K562 (cell line): ENCODE results near the gene FREM3. TPM values are rescaled to one million over a fixed set of nuclear protein-coding genes. Genes with fewer than 3 reads are reported as not detected.

Experiments
- ATAC-seq: fragments of 200-7000 bp; cut with Tn5 transposase; 3 replicates; pipeline ENCODE4 v1.9.1; 2020; ENCODE audit warnings: moderate library complexity
- BruUV-seq: library from RNA; stranded (reverse); fragments of 400-500 nt; replicated peaks from 2 replicates; lab custom pipeline; 2021; lab: Mats Ljungman, UMichigan
- CTCF ChIA-PET: fragments of 300-600 bp; formaldehyde crosslinking; extraction: SDS; loops from one replicate; lab custom pipeline; 2021; ENCODE audit warnings: low intra/inter-chr PET ratio; lab: Yijun Ruan, JAX
- POLR2A ChIA-PET: fragments of 300-600, 350-650 bp; sonication (Branson Sonifier 250); formaldehyde crosslinking; extraction: SDS; loops from one replicate; lab custom pipeline; 2021; ENCODE audit warnings: antibody characterized with exemption, inconsistent platforms; lab: Yijun Ruan, JAX
- DNase-seq, 4 experiments: peaks; one replicate each; pipeline versions ENCODE4 v3.0.0 to v3.0.0-alpha.2; 2011 to 2018; ENCODE audit warnings: low spot score in 3 of 4, mixed read lengths in 3 of 4; ENCODE audit errors: extremely low read depth in 1 of 4
- FAIRE-seq: peaks from 2 replicates; lab custom pipeline; 2011; peaks lifted over from hg19 to GRCh38; lab: Jason Lieb, UNC
- H2AFZ ChIP-seq: 2 replicates; pipeline ENCODE4 v1.6.0; 2011; ENCODE audit warnings: low read depth, low read length, control low read depth, inconsistent platforms
- H3K27ac ChIP-seq: fragments of 200-600 bp; 3 replicates; pipeline ENCODE4 v1.8.0; 2011; ENCODE audit warnings: low read depth, mild to moderate bottlenecking, control low read depth, inconsistent platforms, low read length, moderate library complexity, mixed read lengths; ENCODE audit errors: extremely low read depth
- H3K27me3 ChIP-seq, 2 experiments: fragments of 300-600 bp in 1 of 2; 2 replicates in 1 of 2; 3 replicates in 1 of 2; pipeline versions ENCODE4 v1.6.0 to v1.8.0; 2011; ENCODE audit warnings: inconsistent platforms in 2 of 2, low read length in 2 of 2, mild to moderate bottlenecking in 1 of 2, mixed read lengths in 1 of 2, moderate library complexity in 1 of 2; ENCODE audit not compliant: control insufficient read depth in 2 of 2, insufficient read depth in 2 of 2
- H3K36me3 ChIP-seq: fragments of 300-600 bp; 3 replicates; pipeline ENCODE4 v1.8.0; 2011; ENCODE audit warnings: mild to moderate bottlenecking, low read length, inconsistent platforms; ENCODE audit not compliant: control insufficient read depth, insufficient read depth
- H3K4me1 ChIP-seq, 2 experiments: fragments of 200-600 bp in 1 of 2; replicated peaks in 1 of 2; 2 replicates in 1 of 2; 3 replicates in 1 of 2; pipeline versions ENCODE4 v1.5.1 to v1.8.0; 2011; ENCODE audit warnings: inconsistent platforms in 2 of 2, low read length in 2 of 2, mild to moderate bottlenecking in 1 of 2, mixed read lengths in 1 of 2, moderate library complexity in 1 of 2; ENCODE audit not compliant: control insufficient read depth in 2 of 2, insufficient read depth in 2 of 2
- H3K4me2 ChIP-seq: 2 replicates; pipeline ENCODE4 v1.6.1; 2011; ENCODE audit warnings: low read length, control low read depth, inconsistent platforms, mixed read lengths; ENCODE audit not compliant: insufficient read depth
- H3K4me3 ChIP-seq: fragments of 200-600 bp; sonication (generic), shearing (Covaris generic); 2 replicates; pipeline ENCODE4 v1.5.1; 2016; ENCODE audit warnings: control low read depth, inconsistent platforms
- H3K79me2 ChIP-seq: fragments of 200-600 bp; 3 replicates; pipeline ENCODE4 v1.8.0; 2011; ENCODE audit warnings: low read length, inconsistent platforms; ENCODE audit not compliant: control insufficient read depth, insufficient read depth
- H3K9ac ChIP-seq, 2 experiments: 2 replicates each; pipeline versions ENCODE4 v1.6.0 to v1.6.1; 2011; ENCODE audit warnings: low read depth in 2 of 2, low read length in 2 of 2, control low read depth in 1 of 2, inconsistent platforms in 1 of 2, mild to moderate bottlenecking in 1 of 2, mixed read lengths in 1 of 2; ENCODE audit not compliant: insufficient read depth in 1 of 2
- H3K9me1 ChIP-seq: one replicate; pipeline ENCODE4 v1.6.0; 2011; ENCODE audit warnings: inconsistent platforms, mild to moderate bottlenecking, low read length, moderate library complexity; ENCODE audit not compliant: control insufficient read depth, insufficient read depth
- H3K9me3 ChIP-seq: replicated peaks from 2 replicates; pipeline ENCODE4 v1.5.1; 2011; ENCODE audit warnings: low read depth, low read length, inconsistent platforms; ENCODE audit not compliant: control insufficient read depth, insufficient read depth
- H4K20me1 ChIP-seq: replicated peaks from 2 replicates; pipeline ENCODE4 v1.6.1; 2011; ENCODE audit warnings: low read length, inconsistent platforms, mixed read lengths; ENCODE audit not compliant: control insufficient read depth, insufficient read depth
- ATF1 ChIP-seq, 2 experiments: fragments of 450-650 bp in 1 of 2; IDR thresholded peaks; 2 replicates each; pipeline ENCODE4 v1.6.1; 2016; ENCODE audit warnings: missing compliant biosample characterization in 1 of 2, missing genetic modification characterization in 1 of 2
- BHLHE40 ChIP-seq: IDR thresholded peaks from 2 replicates; pipeline ENCODE4 v1.6.1; 2011; ENCODE audit warnings: low read length, improper control_type of control experiment
- BRD9 ChIP-seq: fragments of 450-650 bp; IDR thresholded peaks from 2 replicates; pipeline ENCODE4 v1.6.1; 2018; ENCODE audit warnings: low read depth; ENCODE audit not compliant: partially characterized antibody
- GTF2A2 ChIP-seq: IDR thresholded peaks from 2 replicates; pipeline ENCODE4 v1.6.1; 2016; ENCODE audit warnings: mild to moderate bottlenecking, missing genetic modification characterization, missing compliant biosample characterization
- OTX1 ChIP-seq: fragments of 450-650 bp; formaldehyde crosslinking; IDR thresholded peaks from 2 replicates; pipeline ENCODE4 v1.4.0; 2022; ENCODE audit warnings: mild to moderate bottlenecking
- RAD21 ChIP-seq, 2 experiments: fragments of 250-450 bp in 1 of 2; fragments of 450-650 bp in 1 of 2; sonication (Bioruptor Pico) in 1 of 2; formaldehyde crosslinking in 1 of 2; IDR thresholded peaks in 1 of 2; conservative IDR thresholded peaks in 1 of 2; 2 replicates each; pipeline versions ENCODE4 v1.4.0 to v1.8.0; 2020 to 2022; ENCODE audit warnings: mild to moderate bottlenecking in 2 of 2, moderate library complexity in 1 of 2
- RFX1 ChIP-seq: fragments of 450-650 bp; IDR thresholded peaks from 2 replicates; pipeline ENCODE4 v1.6.1; 2016; ENCODE audit warnings: mild to moderate bottlenecking, moderate library complexity
- SRSF9 ChIP-seq: fragments of 200-400 bp; formaldehyde crosslinking; IDR thresholded peaks from 2 replicates; pipeline ENCODE4 v1.6.1; 2017; ENCODE audit warnings: low read depth, low read length, borderline replicate concordance
- ZBED1 ChIP-seq: IDR thresholded peaks from 2 replicates; pipeline ENCODE4 v1.6.1; 2014
- ZBTB17 ChIP-seq: fragments of 450-650 bp; formaldehyde crosslinking; IDR thresholded peaks from 2 replicates; pipeline ENCODE4 v1.4.0; 2020; ENCODE audit warnings: mild to moderate bottlenecking
- ZNF695 ChIP-seq: fragments of 450-650 bp; formaldehyde crosslinking; IDR thresholded peaks from 2 replicates; pipeline ENCODE4 v1.4.0; 2020; ENCODE audit warnings: mild to moderate bottlenecking, moderate library complexity
- ZNF830 ChIP-seq: fragments of 250-450 bp; sonication (Bioruptor Pico); IDR thresholded peaks from 2 replicates; pipeline ENCODE4 v1.5.0; 2021; ENCODE audit warnings: mild to moderate bottlenecking
- WGBS: fragments of 100-300 bp; shearing (Covaris generic); methylation state at CpG from one replicate; pipeline ENCODE4 v1.1.6; 2016; ENCODE audit warnings: low coverage, mixed read lengths; ENCODE audit not compliant: insufficient coverage; ENCODE audit errors: missing lambda C conversion rate; 5-methylcytosine and 5-hydroxymethylcytosine counted together
- in situ Hi-C: fragments of 300-500 bp; cut with MboI; formaldehyde crosslinking; loops from 4 replicates; pipeline ENCODE4 v1.15.0; 2018; ENCODE audit warnings: inconsistent platforms, mixed read lengths
- intact Hi-C: fragments of 100-400 bp; cut with micrococcal nuclease; formaldehyde crosslinking; loops from 2 replicates; pipeline ENCODE4 v1.14.2; 2022
- polyA plus RNA-seq, 8 experiments: library from polyadenylated mRNA; depleted of rRNA in 4 of 8; stranded (reverse) in 5 of 8; unstranded in 3 of 8; fragments of >200 nt; fragmentation: Nextera tagmentation in 2 of 8; fragmentation: Illumina TruSeq in 1 of 8; extraction: Ambion mirVana in 2 of 8; extraction: Trizol in 1 of 8; gene quantifications; 2 replicates each; pipeline versions ENCODE4 v1.2.1 to v1.2.3, GENCODE V29; 2011 to 2014; ENCODE audit warnings: inconsistent platforms in 1 of 8, missing spikeins in 1 of 8
- total RNA-seq, 7 experiments: library from RNA; depleted of rRNA in 6 of 7; stranded (reverse); fragments of >200 nt in 6 of 7; fragmentation: Illumina TruSeq in 2 of 7; extraction: Trizol in 2 of 7; gene quantifications; 2 replicates each; pipeline versions ENCODE4 v1.2.1 to v1.2.3, GENCODE V29; 2011 to 2021; ENCODE audit warnings: low replicate concordance in 1 of 7
- TF ChIP-seq, protein P1 (sequence below): fragments of 450-650 bp; conservative IDR thresholded peaks from 2 replicates; pipeline ENCODE4 v1.6.1; 2016; ENCODE audit warnings: missing genetic modification characterization, low read depth, mild to moderate bottlenecking, missing compliant biosample characterization, moderate library complexity
- TF ChIP-seq, protein P2 (sequence below): fragments of 450-650 bp; formaldehyde crosslinking; IDR thresholded peaks from 2 replicates; pipeline ENCODE4 v1.4.0; 2020; ENCODE audit warnings: mild to moderate bottlenecking, moderate library complexity

The FREM3 gene
- total and polyA plus RNA-seq, 9 of the 15 experiments (the other 6 are each of a cell fraction or from before 2014, with no cell fraction given), result not detected

DNA sequence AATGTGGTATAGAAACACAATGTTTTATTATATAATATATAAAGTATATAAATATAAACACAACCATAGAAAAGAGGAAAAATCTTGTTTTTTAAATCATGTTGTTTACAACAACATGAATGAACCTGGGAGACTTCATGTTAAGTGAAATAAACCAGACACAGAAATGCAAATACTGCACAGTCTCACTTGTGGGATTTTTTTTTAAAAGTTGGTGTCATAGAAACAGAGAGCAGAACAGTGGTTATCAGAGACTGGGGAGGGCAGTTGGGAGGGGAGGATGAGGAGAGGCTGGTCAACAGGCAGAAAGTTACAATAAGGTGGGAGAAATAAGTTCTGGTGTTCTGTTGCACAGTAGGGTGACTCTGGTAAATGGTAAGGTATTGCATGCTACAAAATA, 57.1 kb downstream of the FREM3 start:
- no peaks in the 10 kb centered on the region for H3K9me1 ChIP-seq
- DNase-seq (no peak), ATAC-seq (no peak), FAIRE-seq (no peak)
- intact Hi-C loops, result no loop called here
- no peak overlapping the region for H2AFZ ChIP-seq
- BruUV-seq, result no TSS peak
- no peak overlapping the region for H3K27ac ChIP-seq
- H3K4me1 ChIP-seq, result no peaks in the 10 kb centered on the region
- H3K4me3 ChIP-seq, result no peak overlapping the region
- H3K9ac ChIP-seq, result no peak overlapping the region
- H3K79me2 ChIP-seq, result no peaks in the 10 kb centered on the region
- H4K20me1 ChIP-seq, result no peaks in the 10 kb centered on the region
- peaks cover 0 to 3% of the 10 kb centered on the region in 2 experiments; a peak in 3 of 5 replicates for H3K27me3 ChIP-seq
- POLR2A ChIA-PET, result no interaction called here
- TF ChIP-seq OTX1 (CRISPR knock-in tag), result no peak
- TF ChIP-seq BHLHE40, result no peak
- no peak for TF ChIP-seq BRD9
- TF ChIP-seq, protein P1, sequence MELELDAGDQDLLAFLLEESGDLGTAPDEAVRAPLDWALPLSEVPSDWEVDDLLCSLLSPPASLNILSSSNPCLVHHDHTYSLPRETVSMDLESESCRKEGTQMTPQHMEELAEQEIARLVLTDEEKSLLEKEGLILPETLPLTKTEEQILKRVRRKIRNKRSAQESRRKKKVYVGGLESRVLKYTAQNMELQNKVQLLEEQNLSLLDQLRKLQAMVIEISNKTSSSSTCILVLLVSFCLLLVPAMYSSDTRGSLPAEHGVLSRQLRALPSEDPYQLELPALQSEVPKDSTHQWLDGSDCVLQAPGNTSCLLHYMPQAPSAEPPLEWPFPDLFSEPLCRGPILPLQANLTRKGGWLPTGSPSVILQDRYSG, result no peak
- TF ChIP-seq SRSF9, result no peak
- CTCF ChIA-PET, result no interaction called here
- no peaks in the 10 kb centered on the region for H3K36me3 ChIP-seq
- H3K4me2 ChIP-seq, result no peak overlapping the region
- in situ Hi-C loops, result no loop called here
- no peaks in the 10 kb centered on the region for H3K9me3 ChIP-seq

DNA sequence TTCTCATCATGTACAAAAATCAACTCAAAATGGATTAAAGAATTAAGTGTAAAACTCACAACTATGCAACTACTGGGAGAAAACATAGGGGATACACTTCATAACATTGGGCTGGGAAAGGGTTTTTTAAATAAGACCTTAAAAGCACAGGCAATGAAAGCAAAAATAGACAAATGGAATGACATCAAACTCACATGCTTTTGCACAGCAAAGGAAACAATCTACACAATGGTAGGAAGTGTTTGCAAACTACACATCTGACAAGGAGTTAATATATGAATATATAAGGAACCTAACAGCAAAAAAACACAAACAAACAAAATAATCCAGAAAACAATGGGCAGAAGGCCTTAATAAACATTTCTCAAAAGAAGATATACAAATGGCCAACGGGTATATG, 57.9 kb downstream of the FREM3 start:
- Histone ChIP-seq H3K79me2 (no peaks in the 10 kb centered on the region), H3K4me3 (no peak overlapping the region), H3K9me1 (no peaks in the 10 kb centered on the region), H3K36me3 (no peaks in the 10 kb centered on the region), H3K27me3 (peaks cover 0 to 4% of the 10 kb centered on the region in 2 experiments; a peak in 3 of 5 replicates), H2AFZ (no peak overlapping the region), H3K9ac (no peak overlapping the region), H3K4me1 (no peaks in the 10 kb centered on the region), H3K27ac (no peak overlapping the region), H3K9me3 (no peaks in the 10 kb centered on the region), H4K20me1 (no peaks in the 10 kb centered on the region), H3K4me2 (no peak overlapping the region)
- BruUV-seq, result no TSS peak
- ChIA-PET CTCF (no interaction called here), POLR2A (no interaction called here)
- DNase-seq (no peak), ATAC-seq (no peak), FAIRE-seq (no peak)
- intact Hi-C loops, result no loop called here
- in situ Hi-C loops, result no loop called here
- WGBS, result 0% methylated on average over 1 of the region's 1 CpG
- TF ChIP-seq ZBTB17 (CRISPR knock-in tag), result no peak
- TF ChIP-seq ATF1 (CRISPR knock-in tag; IDR thresholded peaks at IDR 0.05), result no peak
- TF ChIP-seq ATF1 (tag; IDR thresholded peaks at IDR 0.05), result no peak
- no peak for TF ChIP-seq ZNF830
- TF ChIP-seq ZNF695 (CRISPR knock-in tag), result no peak
- TF ChIP-seq RFX1, result no peak
- no peak for TF ChIP-seq ZBED1
- TF ChIP-seq GTF2A2 (tag), result no peak
- TF ChIP-seq, protein P2, sequence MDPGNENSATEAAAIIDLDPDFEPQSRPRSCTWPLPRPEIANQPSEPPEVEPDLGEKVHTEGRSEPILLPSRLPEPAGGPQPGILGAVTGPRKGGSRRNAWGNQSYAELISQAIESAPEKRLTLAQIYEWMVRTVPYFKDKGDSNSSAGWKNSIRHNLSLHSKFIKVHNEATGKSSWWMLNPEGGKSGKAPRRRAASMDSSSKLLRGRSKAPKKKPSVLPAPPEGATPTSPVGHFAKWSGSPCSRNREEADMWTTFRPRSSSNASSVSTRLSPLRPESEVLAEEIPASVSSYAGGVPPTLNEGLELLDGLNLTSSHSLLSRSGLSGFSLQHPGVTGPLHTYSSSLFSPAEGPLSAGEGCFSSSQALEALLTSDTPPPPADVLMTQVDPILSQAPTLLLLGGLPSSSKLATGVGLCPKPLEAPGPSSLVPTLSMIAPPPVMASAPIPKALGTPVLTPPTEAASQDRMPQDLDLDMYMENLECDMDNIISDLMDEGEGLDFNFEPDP (CRISPR knock-in tag), result no peak
- TF ChIP-seq RAD21 (CRISPR knock-in tag; conservative IDR thresholded peaks at IDR 0.05 in 1 of 2, IDR thresholded peaks at IDR 0.05 in 1 of 2), result no peak
